HG03354 (cell line): Measurements from ENCODE around the gene PLD3.

Experiments
- ATAC-seq: cut with Tn5 transposase; IDR thresholded peaks from one replicate; pipeline ENCODE4 v1.9.1; 2021; ENCODE audit warnings: mild to moderate bottlenecking; ENCODE audit not compliant: unreplicated experiment, poor library complexity, severe bottlenecking

Gene PLD3

GRCh38 chr19:40348125-40348913, at the start of gene PLD3, which contains the start of gene C19orf47:
Gene PLD3 (plus strand): TSS chr19:40348695. CDS start chr19:40366484, 17,789 bp downstream.
Gene C19orf47 (minus strand): TSS chr19:40348397. CDS start chr19:40341857, 6,540 bp downstream.
- peak; percentile 96 for ATAC-seq

- no peak for ATAC-seq
These were observed 47.8 kb upstream of the PLD3 start for GRCh38 chr19:40300668-40301067.

GRCh38 chr19:40302224-40303011, 46.1 kb upstream of the PLD3 start:
- no peak for ATAC-seq

- ATAC-seq, result no peak
These were observed 44.7 kb upstream of the PLD3 start for GRCh38 chr19:40303765-40304164.

GRCh38 chr19:40304306-40304705, 44.2 kb upstream of the PLD3 start:
- ATAC-seq, result no peak

GRCh38 chr19:40305403-40305802, 43.1 kb upstream of the PLD3 start:
- no peak for ATAC-seq

GRCh38 chr19:40309666-40310065, 38.8 kb upstream of the PLD3 start:
- no peak for ATAC-seq

- no peak for ATAC-seq
These were observed 36.0 kb upstream of the PLD3 start for GRCh38 chr19:40312533-40312932.

GRCh38 chr19:40313229-40313983, 35.1 kb upstream of the PLD3 start:
- ATAC-seq, result no peak

- ATAC-seq, result no peak
These were observed 33.8 kb upstream of the PLD3 start for GRCh38 chr19:40314656-40315055.

- ATAC-seq, result no peak
These were observed 32.6 kb upstream of the PLD3 start for GRCh38 chr19:40315812-40316470.

- ATAC-seq, result no peak
These were observed 31.2 kb upstream of the PLD3 start for GRCh38 chr19:40317338-40317737.

- ATAC-seq, result no peak
These were observed 27.9 kb upstream of the PLD3 start for GRCh38 chr19:40320558-40320935.

GRCh38 chr19:40321076-40321475, 27.4 kb upstream of the PLD3 start:
- ATAC-seq, result no peak

- no peak for ATAC-seq
These were observed 26.8 kb upstream of the PLD3 start for GRCh38 chr19:40321566-40322270.

GRCh38 chr19:40322271-40322610, 26.3 kb upstream of the PLD3 start:
- ATAC-seq, result no peak

GRCh38 chr19:40322951-40323615, 25.4 kb upstream of the PLD3 start:
- ATAC-seq, result no peak

- ATAC-seq, result no peak
These were observed 24.8 kb upstream of the PLD3 start for GRCh38 chr19:40323705-40324104.

GRCh38 chr19:40326201-40326600, 22.3 kb upstream of the PLD3 start:
- ATAC-seq, result no peak
